Measurements from ENCODE around the gene PAFAH1B1.

Gene PAFAH1B1

DNA sequence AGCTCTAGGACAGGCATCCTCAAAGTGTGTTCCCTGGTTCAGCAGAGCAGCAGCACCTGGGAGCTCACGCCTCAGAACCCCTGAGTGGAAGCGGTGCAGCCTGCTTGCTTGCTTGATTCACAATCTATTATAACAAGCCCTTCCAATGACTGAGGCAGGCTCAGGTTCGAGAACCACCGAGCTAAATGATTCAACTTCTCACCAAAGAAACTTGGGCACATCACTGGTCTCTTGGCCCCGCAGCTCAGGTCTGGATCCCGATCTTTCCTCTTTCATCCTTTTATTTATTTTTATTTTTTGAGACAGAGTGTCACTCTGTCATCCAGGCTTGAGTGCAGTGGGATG lies 93.6 kb downstream of the PAFAH1B1 start:
- TF ChIP-seq ZBTB7A (IDR thresholded peaks at IDR 0.05; ENCODE audit: low read depth) (no peak), FOXM1 (IDR thresholded peaks at IDR 0.05; ENCODE audit: borderline replicate concordance, low read depth) (no peak), EGR1 (IDR thresholded peaks at IDR 0.05) (no peak), TEAD4 (IDR thresholded peaks at IDR 0.05) (no peak), YY1 (IDR thresholded peaks at IDR 0.05; ENCODE audit: low read depth) (no peak), EP300 (IDR thresholded peaks at IDR 0.05; ENCODE audit: borderline replicate concordance) (no peak), NFIC (IDR thresholded peaks at IDR 0.05) (no peak), TCF12 (IDR thresholded peaks at IDR 0.05; ENCODE audit: low read depth) (no peak)
- TF ChIP-seq, protein P1, sequence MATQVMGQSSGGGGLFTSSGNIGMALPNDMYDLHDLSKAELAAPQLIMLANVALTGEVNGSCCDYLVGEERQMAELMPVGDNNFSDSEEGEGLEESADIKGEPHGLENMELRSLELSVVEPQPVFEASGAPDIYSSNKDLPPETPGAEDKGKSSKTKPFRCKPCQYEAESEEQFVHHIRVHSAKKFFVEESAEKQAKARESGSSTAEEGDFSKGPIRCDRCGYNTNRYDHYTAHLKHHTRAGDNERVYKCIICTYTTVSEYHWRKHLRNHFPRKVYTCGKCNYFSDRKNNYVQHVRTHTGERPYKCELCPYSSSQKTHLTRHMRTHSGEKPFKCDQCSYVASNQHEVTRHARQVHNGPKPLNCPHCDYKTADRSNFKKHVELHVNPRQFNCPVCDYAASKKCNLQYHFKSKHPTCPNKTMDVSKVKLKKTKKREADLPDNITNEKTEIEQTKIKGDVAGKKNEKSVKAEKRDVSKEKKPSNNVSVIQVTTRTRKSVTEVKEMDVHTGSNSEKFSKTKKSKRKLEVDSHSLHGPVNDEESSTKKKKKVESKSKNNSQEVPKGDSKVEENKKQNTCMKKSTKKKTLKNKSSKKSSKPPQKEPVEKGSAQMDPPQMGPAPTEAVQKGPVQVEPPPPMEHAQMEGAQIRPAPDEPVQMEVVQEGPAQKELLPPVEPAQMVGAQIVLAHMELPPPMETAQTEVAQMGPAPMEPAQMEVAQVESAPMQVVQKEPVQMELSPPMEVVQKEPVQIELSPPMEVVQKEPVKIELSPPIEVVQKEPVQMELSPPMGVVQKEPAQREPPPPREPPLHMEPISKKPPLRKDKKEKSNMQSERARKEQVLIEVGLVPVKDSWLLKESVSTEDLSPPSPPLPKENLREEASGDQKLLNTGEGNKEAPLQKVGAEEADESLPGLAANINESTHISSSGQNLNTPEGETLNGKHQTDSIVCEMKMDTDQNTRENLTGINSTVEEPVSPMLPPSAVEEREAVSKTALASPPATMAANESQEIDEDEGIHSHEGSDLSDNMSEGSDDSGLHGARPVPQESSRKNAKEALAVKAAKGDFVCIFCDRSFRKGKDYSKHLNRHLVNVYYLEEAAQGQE (IDR thresholded peaks at IDR 0.05; ENCODE audit: low read depth) = no peak
- TF ChIP-seq, protein P2, sequence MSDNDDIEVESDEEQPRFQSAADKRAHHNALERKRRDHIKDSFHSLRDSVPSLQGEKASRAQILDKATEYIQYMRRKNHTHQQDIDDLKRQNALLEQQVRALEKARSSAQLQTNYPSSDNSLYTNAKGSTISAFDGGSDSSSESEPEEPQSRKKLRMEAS (IDR thresholded peaks at IDR 0.05) = no peak

DNA sequence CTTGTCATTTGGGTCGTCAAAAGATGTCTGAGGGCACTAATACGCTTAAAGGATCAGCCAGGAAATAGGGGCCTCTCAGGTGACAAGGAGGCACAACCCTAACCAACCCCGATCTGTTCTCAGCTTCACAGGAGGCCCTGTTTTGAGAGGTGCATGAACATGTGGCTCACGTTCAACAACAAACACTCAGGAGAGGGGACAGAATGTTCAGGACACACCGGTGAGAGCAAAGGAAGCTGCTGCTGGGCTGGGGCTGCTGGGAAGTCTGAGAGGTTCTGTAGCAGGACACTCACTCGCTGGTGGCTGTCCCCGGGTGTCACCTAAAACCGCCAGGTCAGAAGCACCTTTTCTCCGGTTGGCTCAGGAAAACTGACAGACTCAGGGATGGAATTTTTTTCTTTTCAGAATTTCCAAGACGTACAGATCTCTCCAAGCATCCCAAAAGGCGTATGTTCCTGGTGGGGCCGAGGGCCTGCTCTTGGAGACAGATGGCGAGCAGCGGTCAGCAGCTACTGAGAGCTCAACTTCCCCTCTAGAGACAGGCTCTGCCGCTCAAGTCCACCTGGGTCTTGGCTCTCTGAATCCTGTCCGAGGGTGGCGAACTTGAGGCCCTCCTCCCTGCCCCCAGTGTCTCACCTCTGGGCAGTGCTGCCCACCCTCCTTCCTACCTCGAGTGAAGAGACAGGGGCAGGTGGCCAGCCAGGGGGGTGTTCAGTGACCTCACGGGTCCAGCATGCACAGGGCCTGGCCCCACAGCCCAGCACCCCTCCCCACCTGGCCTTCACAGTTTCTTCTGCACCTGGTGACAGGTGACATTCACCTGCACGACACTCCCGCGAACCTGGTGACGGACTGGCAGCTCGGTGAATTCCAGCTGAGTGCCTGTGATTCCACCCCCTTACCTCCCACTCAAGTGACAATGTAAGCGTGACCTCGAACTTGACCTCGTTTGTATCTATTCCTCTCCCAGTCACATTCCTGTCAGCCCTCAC lies 95.2 kb downstream of the PAFAH1B1 start:
- TF ChIP-seq TAF1 (IDR thresholded peaks at IDR 0.05; ENCODE audit: low read depth) (no peak), EP300 (IDR thresholded peaks at IDR 0.05; ENCODE audit: borderline replicate concordance) (no peak), TEAD4 (IDR thresholded peaks at IDR 0.05) (no peak), ZBTB7A (IDR thresholded peaks at IDR 0.05; ENCODE audit: low read depth) (no peak), NFIC (IDR thresholded peaks at IDR 0.05) (no peak), YY1 (IDR thresholded peaks at IDR 0.05; ENCODE audit: low read depth) (no peak), CREB1 (IDR thresholded peaks at IDR 0.05; ENCODE audit: low read depth) (no peak), TCF12 (IDR thresholded peaks at IDR 0.05; ENCODE audit: low read depth) (no peak), RAD21 (IDR thresholded peaks at IDR 0.05; ENCODE audit: low read depth) (no peak), EGR1 (IDR thresholded peaks at IDR 0.05) (no peak), CEBPB (IDR thresholded peaks at IDR 0.05) (no peak), FOXM1 (IDR thresholded peaks at IDR 0.05; ENCODE audit: borderline replicate concordance, low read depth) (no peak)
- TF ChIP-seq, protein P3, sequence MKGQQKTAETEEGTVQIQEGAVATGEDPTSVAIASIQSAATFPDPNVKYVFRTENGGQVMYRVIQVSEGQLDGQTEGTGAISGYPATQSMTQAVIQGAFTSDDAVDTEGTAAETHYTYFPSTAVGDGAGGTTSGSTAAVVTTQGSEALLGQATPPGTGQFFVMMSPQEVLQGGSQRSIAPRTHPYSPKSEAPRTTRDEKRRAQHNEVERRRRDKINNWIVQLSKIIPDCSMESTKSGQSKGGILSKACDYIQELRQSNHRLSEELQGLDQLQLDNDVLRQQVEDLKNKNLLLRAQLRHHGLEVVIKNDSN (IDR thresholded peaks at IDR 0.05) = no peak
- TF ChIP-seq, protein P1 (IDR thresholded peaks at IDR 0.05; ENCODE audit: low read depth) = no peak
- TF ChIP-seq, protein P2 (IDR thresholded peaks at IDR 0.05) = no peak

DNA sequence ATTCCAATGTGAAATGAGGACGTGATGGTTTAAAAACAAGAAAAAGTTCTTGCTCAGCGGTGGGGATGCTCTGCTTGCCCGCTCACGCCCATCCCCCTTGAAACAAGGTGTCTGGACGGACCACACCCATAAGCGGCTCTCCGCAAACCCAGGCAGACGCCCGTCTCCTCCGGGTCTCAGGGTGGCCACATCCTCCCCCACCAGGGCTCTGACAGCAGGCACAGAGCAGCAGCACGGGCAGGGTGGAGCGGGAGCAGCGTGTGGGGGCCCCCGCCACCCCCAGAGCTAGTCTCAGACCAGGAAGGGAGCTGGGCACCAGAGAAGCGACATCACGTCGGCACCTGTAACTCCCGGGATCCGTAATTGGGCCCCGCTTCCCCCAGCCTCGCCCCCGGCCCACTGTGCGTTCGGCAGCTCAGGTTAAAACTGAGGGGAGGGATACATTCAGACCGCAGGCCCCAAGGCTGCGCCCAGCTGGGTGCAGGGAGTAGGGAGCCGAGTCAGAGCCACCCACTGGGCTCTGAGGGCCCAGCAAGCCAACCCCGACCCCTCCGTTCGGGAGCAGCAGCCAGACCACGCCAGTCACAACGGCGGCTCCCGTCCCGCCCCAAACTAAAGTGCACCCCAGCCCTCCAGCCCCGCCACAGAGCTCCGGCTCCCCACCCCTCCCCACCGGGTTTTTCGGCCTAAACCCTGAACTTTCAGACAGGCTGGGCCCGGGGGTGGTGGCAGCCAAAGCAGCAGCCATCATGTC lies 96.1 kb downstream of the PAFAH1B1 start:
- TF ChIP-seq TEAD4 (IDR thresholded peaks at IDR 0.05) = no peak
- no peak for TF ChIP-seq CREB1 (IDR thresholded peaks at IDR 0.05; ENCODE audit: low read depth)

GRCh38 chr17:2690165-2691068 lies 97.0 kb downstream of the PAFAH1B1 start:
- TF ChIP-seq RAD21 (IDR thresholded peaks at IDR 0.05; ENCODE audit: low read depth) (no peak), TAF1 (IDR thresholded peaks at IDR 0.05; ENCODE audit: low read depth) (no peak)

DNA sequence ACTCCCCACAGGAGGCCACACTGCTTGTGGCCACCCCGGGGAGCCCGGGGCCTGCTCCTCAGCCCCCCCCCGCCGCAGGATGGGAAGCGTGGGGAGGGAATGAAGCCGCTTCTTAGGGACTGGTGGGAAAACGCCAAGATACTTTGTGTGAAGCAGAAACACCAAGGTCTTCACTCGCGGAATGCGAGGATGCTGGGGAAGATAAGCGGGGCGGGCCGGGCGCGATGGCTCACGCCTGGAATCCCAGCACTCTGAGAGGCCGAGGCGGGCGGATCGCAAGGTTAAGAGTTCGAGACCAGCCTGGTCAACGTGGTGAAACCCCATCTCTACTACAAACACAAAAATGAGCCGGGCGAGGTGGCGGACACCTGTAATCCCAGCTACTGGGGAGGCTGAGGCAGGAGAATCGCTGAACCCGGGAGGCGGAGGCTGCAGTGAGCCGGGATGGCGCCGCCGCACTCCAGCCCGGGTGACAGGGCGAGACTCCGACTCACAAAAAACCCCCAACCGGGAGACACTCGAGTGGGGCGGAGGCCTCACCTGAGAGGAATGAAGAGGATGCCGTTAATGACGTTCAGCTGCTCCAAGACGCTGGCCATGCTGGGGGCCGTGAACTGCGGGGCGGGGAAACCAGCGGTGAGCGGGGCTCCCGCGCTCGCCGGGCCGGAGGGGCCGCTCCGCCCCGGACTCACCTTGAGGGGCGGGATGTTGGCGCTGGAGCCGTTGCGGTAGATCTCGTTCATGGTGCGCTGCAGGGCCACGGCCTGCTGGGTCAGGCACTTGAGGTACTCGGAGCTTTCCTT lies 97.8 kb downstream of the PAFAH1B1 start:
- no peak for TF ChIP-seq TAF1 (IDR thresholded peaks at IDR 0.05; ENCODE audit: low read depth)
- TF ChIP-seq FOXM1 (IDR thresholded peaks at IDR 0.05; ENCODE audit: borderline replicate concordance, low read depth) = no peak
- TF ChIP-seq, protein P1 (IDR thresholded peaks at IDR 0.05; ENCODE audit: low read depth) = no peak
- no peak for TF ChIP-seq YY1 (IDR thresholded peaks at IDR 0.05; ENCODE audit: low read depth)
- no peak for TF ChIP-seq TEAD4 (IDR thresholded peaks at IDR 0.05)
- TF ChIP-seq TCF12 (IDR thresholded peaks at IDR 0.05; ENCODE audit: low read depth) = no peak

Measured in Ishikawa (cell line).